Osteoblast (primary cell): ENCODE measurements around the gene COX6B2. TPM values are rescaled to one million over a fixed set of nuclear protein-coding genes. Genes with fewer than 3 reads are reported as not detected.

Experiments used
- DNase-seq: peaks from one replicate; pipeline ENCODE4 v3.0.0; 2011; ENCODE audit warnings: low spot score, mixed read lengths; ENCODE audit not compliant: insufficient read length; ENCODE audit errors: missing footprints
- H2AFZ ChIP-seq: 2 replicates; pipeline ENCODE4 v1.6.0; 2011; ENCODE audit warnings: mild to moderate bottlenecking, low read length
- H3K27ac ChIP-seq: 2 replicates; pipeline ENCODE4 v1.5.1; 2011; ENCODE audit warnings: mild to moderate bottlenecking, low read depth, low read length, moderate library complexity
- H3K27me3 ChIP-seq: 2 replicates; pipeline ENCODE4 v1.6.0; 2012; ENCODE audit warnings: mild to moderate bottlenecking, control low read depth, inconsistent platforms, low read length, moderate library complexity; ENCODE audit not compliant: insufficient read depth
- H3K36me3 ChIP-seq: 2 replicates; pipeline ENCODE4 v1.5.1; 2011; ENCODE audit warnings: mild to moderate bottlenecking, low read length, control low read depth, moderate library complexity; ENCODE audit not compliant: insufficient read depth
- H3K4me1 ChIP-seq: 2 replicates; pipeline ENCODE4 v1.5.1; 2011; ENCODE audit warnings: mild to moderate bottlenecking, low read length, control low read depth, moderate library complexity; ENCODE audit not compliant: insufficient read depth
- H3K4me2 ChIP-seq: 2 replicates; pipeline ENCODE4 v1.6.0; 2011; ENCODE audit warnings: mild to moderate bottlenecking, low read length; ENCODE audit not compliant: insufficient read depth
- H3K4me3 ChIP-seq: fragments of 200-600 bp; sonication (generic); 3 replicates; pipeline ENCODE4 v1.5.1; 2012; ENCODE audit warnings: mild to moderate bottlenecking, low read length, inconsistent platforms; ENCODE audit not compliant: insufficient read depth
- H3K79me2 ChIP-seq: 2 replicates; pipeline ENCODE4 v1.6.0; 2012; ENCODE audit warnings: mild to moderate bottlenecking, low read length, control low read depth, inconsistent platforms; ENCODE audit not compliant: insufficient read depth
- H3K9me3 ChIP-seq: 2 replicates; pipeline ENCODE4 v1.5.1; 2011; ENCODE audit warnings: low read depth, low read length, control low read depth
- H4K20me1 ChIP-seq: 2 replicates; pipeline ENCODE4 v1.6.0; 2012; ENCODE audit warnings: mild to moderate bottlenecking, low read length, control low read depth; ENCODE audit not compliant: insufficient read depth
- total RNA-seq: library from RNA; depleted of rRNA; stranded (reverse); fragments of >200 nt; gene quantifications from 2 replicates; pipeline ENCODE4 v1.2.3, GENCODE V29; 2012
- TF ChIP-seq, protein P1 (sequence below): IDR thresholded peaks from 2 replicates; pipeline ENCODE4 v1.5.1; 2011; ENCODE audit warnings: mild to moderate bottlenecking, low read depth, low read length, moderate library complexity; ENCODE audit errors: extremely low read depth

Gene COX6B2
- total RNA-seq, 1 donor: not detected

DNA sequence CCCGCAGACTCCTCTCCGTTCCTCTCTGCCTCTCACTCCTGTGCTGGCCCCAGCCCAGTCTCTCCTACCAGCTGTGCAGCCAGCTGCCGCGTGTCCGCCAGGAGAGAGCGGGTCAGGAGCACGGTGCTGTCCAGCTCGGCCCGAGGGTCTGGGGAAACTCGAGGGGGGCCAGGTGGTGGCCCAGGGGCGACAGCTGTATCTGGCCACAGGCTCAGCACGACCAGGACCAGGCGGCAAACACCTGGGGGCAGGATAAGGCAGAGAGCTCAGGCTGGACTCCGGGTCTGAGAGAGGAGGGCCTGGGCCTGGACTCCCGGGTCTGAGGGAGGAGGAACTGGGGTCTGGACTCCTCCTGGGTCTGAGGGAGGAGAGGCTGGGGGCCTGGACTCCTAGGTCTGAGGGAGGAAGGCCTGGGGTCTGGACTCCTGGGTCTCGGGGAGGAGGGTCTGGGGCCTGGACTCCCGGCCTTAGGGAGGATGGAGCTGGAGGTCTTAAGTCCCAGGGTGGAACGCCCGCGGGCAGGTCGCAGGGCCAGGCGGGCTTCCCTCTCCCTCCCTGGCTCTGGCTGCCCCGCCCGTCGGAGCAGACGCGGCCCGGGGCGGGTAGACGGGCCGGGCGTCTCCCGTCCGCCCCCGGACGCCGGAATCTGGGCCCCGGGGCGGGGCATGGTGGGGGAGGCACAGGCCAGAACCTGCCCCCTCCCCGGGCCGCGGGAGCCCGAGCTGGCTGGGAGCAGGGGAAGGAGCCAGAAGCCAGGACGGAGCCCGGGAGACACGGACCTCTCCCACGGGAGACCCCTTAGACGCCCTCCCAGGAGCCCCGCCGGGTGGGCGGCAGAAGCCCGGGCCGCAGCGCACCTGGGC is 14.4 kb upstream of the COX6B2 start:
- Histone ChIP-seq H3K4me3 (peak overlapping the region; percentile 69), H3K36me3 (peaks cover 6% of the 10 kb centered on the region), H4K20me1 (no peaks in the 10 kb centered on the region), H3K9me3 (no peaks in the 10 kb centered on the region), H2AFZ (peak overlapping the region; percentile 15), H3K27ac (peak overlapping the region; percentile 28), H3K4me2 (peak overlapping the region; percentile 67), H3K4me1 (peaks cover 15% of the 10 kb centered on the region), H3K27me3 (no peaks in the 10 kb centered on the region), H3K79me2 (no peaks in the 10 kb centered on the region)
- DNase-seq: peak; percentile 100
- TF ChIP-seq, protein P1, sequence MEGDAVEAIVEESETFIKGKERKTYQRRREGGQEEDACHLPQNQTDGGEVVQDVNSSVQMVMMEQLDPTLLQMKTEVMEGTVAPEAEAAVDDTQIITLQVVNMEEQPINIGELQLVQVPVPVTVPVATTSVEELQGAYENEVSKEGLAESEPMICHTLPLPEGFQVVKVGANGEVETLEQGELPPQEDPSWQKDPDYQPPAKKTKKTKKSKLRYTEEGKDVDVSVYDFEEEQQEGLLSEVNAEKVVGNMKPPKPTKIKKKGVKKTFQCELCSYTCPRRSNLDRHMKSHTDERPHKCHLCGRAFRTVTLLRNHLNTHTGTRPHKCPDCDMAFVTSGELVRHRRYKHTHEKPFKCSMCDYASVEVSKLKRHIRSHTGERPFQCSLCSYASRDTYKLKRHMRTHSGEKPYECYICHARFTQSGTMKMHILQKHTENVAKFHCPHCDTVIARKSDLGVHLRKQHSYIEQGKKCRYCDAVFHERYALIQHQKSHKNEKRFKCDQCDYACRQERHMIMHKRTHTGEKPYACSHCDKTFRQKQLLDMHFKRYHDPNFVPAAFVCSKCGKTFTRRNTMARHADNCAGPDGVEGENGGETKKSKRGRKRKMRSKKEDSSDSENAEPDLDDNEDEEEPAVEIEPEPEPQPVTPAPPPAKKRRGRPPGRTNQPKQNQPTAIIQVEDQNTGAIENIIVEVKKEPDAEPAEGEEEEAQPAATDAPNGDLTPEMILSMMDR: no peak

DNA sequence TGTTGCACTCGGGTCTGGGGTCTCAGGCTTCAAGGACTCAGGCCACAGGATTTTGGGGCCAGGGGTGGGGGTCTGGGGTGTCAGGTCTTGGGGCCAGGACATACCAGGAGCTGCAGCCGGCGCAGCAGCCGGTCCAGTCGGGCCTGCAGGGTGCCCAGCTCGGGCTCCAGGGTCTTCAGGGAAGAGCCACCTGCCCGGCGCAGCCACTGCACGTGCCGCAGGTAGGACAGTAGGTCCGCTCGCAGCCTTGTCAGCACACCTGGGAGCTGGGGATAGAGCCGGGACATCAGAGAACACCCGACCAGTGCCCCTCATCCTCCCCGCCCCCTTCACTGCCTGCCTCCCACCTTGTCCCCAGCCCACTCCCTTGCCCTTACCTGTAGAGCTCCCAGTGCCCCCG is 13.6 kb upstream of the COX6B2 start:
- H3K27me3 ChIP-seq: no peaks in the 10 kb centered on the region
- H3K9me3 ChIP-seq: no peaks in the 10 kb centered on the region
- no peak for DNase-seq
- H2AFZ ChIP-seq: no peak overlapping the region
- H3K4me3 ChIP-seq: no peak overlapping the region
- peaks cover 6% of the 10 kb centered on the region for H3K36me3 ChIP-seq
- H3K4me2 ChIP-seq: no peak overlapping the region
- no peak overlapping the region for H3K27ac ChIP-seq
- peaks cover 15% of the 10 kb centered on the region for H3K4me1 ChIP-seq
- H3K79me2 ChIP-seq: no peaks in the 10 kb centered on the region
- TF ChIP-seq, protein P1: no peak
- no peaks in the 10 kb centered on the region for H4K20me1 ChIP-seq

DNA sequence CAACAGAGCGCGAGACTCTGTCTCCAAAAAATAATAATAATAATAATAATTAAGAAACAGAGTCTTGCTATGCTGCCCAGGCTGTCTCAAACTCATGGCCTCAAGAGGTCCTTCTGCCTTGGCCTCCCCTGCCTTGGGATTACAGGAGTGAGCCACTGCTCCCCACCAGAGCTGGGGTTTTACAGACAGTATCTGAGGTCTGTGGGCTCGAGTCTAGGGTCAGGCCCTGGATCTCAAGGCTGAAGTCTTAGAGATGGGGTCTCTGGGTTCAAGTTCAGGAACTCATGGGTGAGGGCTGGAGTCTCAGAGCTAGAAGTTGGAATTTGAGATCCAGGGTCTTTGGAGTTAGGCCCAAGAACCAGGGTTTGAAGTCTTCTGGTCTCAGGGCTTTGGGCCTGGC is 12.3 kb upstream of the COX6B2 start:
- Histone ChIP-seq H4K20me1 (no peaks in the 10 kb centered on the region), H3K9me3 (no peaks in the 10 kb centered on the region), H3K27ac (no peak overlapping the region), H3K4me2 (no peak overlapping the region), H2AFZ (no peak overlapping the region), H3K36me3 (peaks cover 6% of the 10 kb centered on the region), H3K27me3 (no peaks in the 10 kb centered on the region), H3K4me1 (peaks cover 11% of the 10 kb centered on the region), H3K79me2 (no peaks in the 10 kb centered on the region), H3K4me3 (no peak overlapping the region)
- no peak for DNase-seq
- TF ChIP-seq, protein P1: no peak

DNA sequence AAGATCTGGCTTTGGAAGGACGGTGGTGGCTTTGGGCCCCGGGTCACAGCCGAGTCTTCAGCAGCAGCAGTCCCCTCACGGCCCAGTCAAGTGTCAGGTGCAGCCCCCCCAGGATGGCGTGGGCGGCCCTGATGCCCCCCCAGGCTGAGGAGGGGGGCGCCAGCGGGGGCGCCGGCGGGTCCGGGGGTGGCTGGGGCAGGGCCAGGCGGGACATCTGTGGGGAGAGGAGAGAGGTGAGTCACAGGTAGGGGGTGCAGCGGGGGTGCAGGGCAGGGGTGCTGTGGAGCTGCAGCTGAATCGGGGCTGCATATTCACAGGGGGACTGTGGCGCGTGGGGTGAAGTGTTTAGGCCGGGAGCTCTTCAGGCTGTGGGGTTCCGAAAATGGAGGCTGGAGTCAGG is 11.4 kb upstream of the COX6B2 start:
- TF ChIP-seq, protein P1: no peak
- H3K4me3 ChIP-seq: no peak overlapping the region
- no peak overlapping the region for H3K27ac ChIP-seq
- no peaks in the 10 kb centered on the region for H3K79me2 ChIP-seq
- peaks cover 6% of the 10 kb centered on the region for H3K36me3 ChIP-seq
- DNase-seq: no peak
- H3K27me3 ChIP-seq: no peaks in the 10 kb centered on the region
- no peak overlapping the region for H3K4me2 ChIP-seq
- no peaks in the 10 kb centered on the region for H4K20me1 ChIP-seq
- peaks cover 9% of the 10 kb centered on the region for H3K4me1 ChIP-seq
- no peak overlapping the region for H2AFZ ChIP-seq
- no peaks in the 10 kb centered on the region for H3K9me3 ChIP-seq
